SK-N-SH (cell line): Measurements from ENCODE around the gene ADAMTS16.

Experiments used
- CTCF ChIP-seq: fragments of 200-600 bp; sonication (generic); IDR thresholded peaks from 2 replicates; pipeline ENCODE4 v1.6.1; 2017; ENCODE audit warnings: antibody characterized with exemption, mild to moderate bottlenecking, moderate library complexity
- EZH2phosphoT487 ChIP-seq: fragments of 200-600 bp; sonication (generic); IDR thresholded peaks from 2 replicates; pipeline ENCODE4 v1.6.1; 2017; ENCODE audit warnings: low read depth, mixed run types, mild to moderate bottlenecking, antibody characterized with exemption, moderate library complexity, borderline replicate concordance
- FOSL2 ChIP-seq: IDR thresholded peaks from 2 replicates; pipeline ENCODE4 v1.4.0; 2012; ENCODE audit warnings: low read depth, mild to moderate bottlenecking, moderate library complexity, borderline replicate concordance
- FOXM1 ChIP-seq: IDR thresholded peaks from 2 replicates; pipeline ENCODE4 v1.4.0; 2012; ENCODE audit warnings: low read depth, mild to moderate bottlenecking
- MAX ChIP-seq: IDR thresholded peaks from 2 replicates; pipeline ENCODE4 v1.4.0; 2012; ENCODE audit warnings: low read depth
- NFIC ChIP-seq: IDR thresholded peaks from 2 replicates; pipeline ENCODE4 v1.4.0; 2012; ENCODE audit warnings: borderline replicate concordance
- PBX3 ChIP-seq: IDR thresholded peaks from 2 replicates; pipeline ENCODE4; 2012
- POLR2AphosphoS5 ChIP-seq: IDR thresholded peaks from 2 replicates; pipeline ENCODE4 v1.6.1; 2012; ENCODE audit warnings: low read depth, low read length
- RAD21 ChIP-seq: IDR thresholded peaks from 2 replicates; pipeline ENCODE4 v1.6.1; 2012; ENCODE audit warnings: mild to moderate bottlenecking, low read length
- REST ChIP-seq: IDR thresholded peaks from 2 replicates; pipeline ENCODE4 v1.6.1; 2012; ENCODE audit warnings: mild to moderate bottlenecking, low read depth, low read length, moderate library complexity
- TAF1 ChIP-seq: IDR thresholded peaks from 2 replicates; pipeline ENCODE4 v1.6.1; 2012; ENCODE audit warnings: low read depth, mild to moderate bottlenecking, low read length, moderate library complexity, borderline replicate concordance

GRCh38 chr5:5351288-5351979 is 211.3 kb downstream of the ADAMTS16 start:
- TF ChIP-seq FOSL2, result no peak
- TF ChIP-seq CTCF, result no peak
- TF ChIP-seq EZH2phosphoT487, result no peak
- TF ChIP-seq POLR2AphosphoS5, result no peak
- no peak for TF ChIP-seq TAF1
- no peak for TF ChIP-seq RAD21
- TF ChIP-seq FOXM1, result no peak
- no peak for TF ChIP-seq NFIC
- TF ChIP-seq PBX3, result no peak
- no peak for TF ChIP-seq MAX
- no peak for TF ChIP-seq REST
